GM13977 (cell line): Measurements from ENCODE around the gene ADRB2.

ENCODE experiments used
- DNase-seq: peaks from one replicate; pipeline ENCODE4 v3.0.0; 2012; ENCODE audit warnings: low spot score
- CTCF ChIP-seq: IDR thresholded peaks from 2 replicates; pipeline ENCODE4 v1.5.1; 2012; ENCODE audit warnings: mild to moderate bottlenecking, control low read depth; ENCODE audit not compliant: insufficient read depth; ENCODE audit errors: extremely low read depth, missing control alignments
- in situ Hi-C: fragments of 300-500 bp; cut with MboI; formaldehyde crosslinking; loops from one replicate; pipeline ENCODE4 v1.12.0; 2022; ENCODE audit warnings: low sequenced_read_pairs, low pct_unique_long_range_greater_than_20kb, mixed read lengths, inconsistent platforms; ENCODE audit not compliant: unreplicated experiment

Gene ADRB2

DNA sequence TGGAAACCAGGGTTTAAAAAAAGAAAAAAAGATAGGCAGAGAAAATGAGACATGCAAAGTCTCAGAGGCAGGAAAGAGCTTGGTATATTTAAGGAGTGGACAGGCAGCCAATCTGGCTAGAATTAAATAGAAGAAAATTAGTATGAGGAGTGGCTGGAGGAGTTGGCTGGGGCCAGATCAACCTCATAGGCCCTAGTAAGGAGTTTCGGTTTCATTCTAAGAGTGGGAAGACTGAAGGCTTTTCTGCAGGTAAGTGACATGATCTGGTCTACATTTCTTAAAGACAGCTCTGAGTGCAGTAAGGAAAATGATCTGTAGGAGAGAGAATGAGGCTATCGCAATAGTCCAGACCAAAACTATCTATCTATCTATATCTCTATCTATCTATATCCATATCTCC is 27.5 kb downstream of the ADRB2 start:
- no peak for DNase-seq
- in situ Hi-C loops = no loop called here
- TF ChIP-seq CTCF = no peak

- no peak for TF ChIP-seq CTCF
- no peak for DNase-seq
- in situ Hi-C loops = no loop called here
Measured at GRCh38 chr5:148855249-148856008, 29.0 kb downstream of the ADRB2 start.

DNA sequence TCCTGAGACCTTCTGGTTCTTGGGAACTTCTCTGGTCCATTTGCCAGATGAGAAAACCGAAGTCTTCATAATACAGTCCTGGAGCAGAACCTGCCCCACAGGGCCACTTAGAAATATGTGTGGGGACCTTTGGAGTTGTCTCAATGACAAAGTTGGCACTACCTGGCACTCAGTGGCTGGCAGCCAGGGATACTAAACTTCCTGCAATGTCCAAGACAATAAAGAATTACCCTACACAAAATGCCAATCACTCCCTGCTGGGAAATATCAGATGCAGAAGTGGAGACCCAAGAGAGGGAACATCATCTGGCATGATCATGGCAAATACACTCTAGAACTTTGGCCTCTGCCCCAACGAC is 29.6 kb downstream of the ADRB2 start:
- no peak for TF ChIP-seq CTCF
- in situ Hi-C loops = no loop called here
- DNase-seq = no peak

DNA sequence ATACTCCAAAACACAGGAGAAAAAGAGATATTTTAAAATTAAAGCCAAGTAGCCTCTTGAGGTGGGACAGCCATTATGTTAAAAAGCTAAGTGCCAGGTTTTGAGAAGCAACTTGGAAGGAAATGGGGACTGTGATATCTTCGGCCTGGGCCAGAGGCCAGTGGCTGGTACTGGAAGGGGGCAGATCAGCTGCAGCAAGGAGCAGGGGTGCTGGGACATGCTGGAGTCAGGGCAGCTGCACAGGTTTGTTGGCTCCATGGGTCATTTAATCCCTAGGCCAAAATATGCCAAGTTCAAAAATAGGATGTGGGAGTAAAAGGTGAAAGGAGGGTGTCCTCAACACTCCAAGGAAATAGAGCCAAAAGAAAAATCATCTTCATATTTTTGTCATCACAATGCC is 30.0 kb downstream of the ADRB2 start:
- no peak for DNase-seq
- in situ Hi-C loops = no loop called here
- TF ChIP-seq CTCF = no peak

DNA sequence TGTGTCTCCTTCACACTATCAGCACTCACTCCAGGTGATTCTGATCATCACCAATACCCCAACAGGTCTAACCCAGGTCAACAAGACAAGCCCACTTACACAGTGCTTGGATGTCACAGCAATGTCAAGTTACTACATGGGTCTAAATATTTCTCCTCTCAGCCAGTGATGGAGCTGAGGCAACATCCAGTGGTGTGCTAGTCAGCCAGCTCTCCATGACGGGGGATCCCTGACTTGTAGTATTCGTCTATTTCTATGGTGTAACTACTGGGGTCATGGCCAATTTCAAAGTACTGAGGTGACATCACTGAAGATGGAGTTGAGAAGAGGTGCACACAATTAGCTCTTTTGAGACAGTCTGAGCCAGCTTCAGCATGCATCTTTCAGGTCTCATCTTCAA is 31.1 kb downstream of the ADRB2 start:
- DNase-seq = no peak
- no peak for TF ChIP-seq CTCF
- in situ Hi-C loops = no loop called here

DNA sequence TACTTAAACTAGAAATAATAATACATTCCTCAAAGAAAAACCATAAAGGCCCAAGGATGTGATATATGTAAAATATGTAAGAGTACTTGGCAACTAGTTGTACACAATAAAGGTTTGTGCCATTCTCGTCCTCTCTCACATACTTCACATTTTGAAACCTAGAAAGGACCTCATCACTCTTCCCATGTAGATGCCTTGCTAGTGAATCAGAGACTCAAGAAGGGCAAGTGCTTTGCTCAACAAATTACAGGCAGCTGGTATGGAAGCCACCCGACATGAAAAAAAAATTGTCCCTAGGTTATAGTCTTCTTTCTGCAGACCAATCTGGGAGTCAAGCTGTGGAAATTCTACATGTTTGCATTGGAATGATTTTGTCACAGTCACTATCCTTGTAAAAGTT is 31.7 kb downstream of the ADRB2 start:
- no peak for DNase-seq
- no peak for TF ChIP-seq CTCF
- in situ Hi-C loops = no loop called here
